H1 (cell line): ENCODE data around the gene XPNPEP1. TPM values are rescaled to one million over a fixed set of nuclear protein-coding genes. Genes with fewer than 3 reads are reported as not detected.

Experiments used
- GTF2F1 ChIP-seq: IDR thresholded peaks from 2 replicates; pipeline ENCODE4 v1.6.1; 2012; ENCODE audit warnings: low read depth, low read length, improper control_type of control experiment, borderline replicate concordance
- POLR2AphosphoS5 ChIP-seq: IDR thresholded peaks from 2 replicates; pipeline ENCODE4 v1.6.1; 2011; ENCODE audit warnings: low read depth, low read length
- RBBP5 ChIP-seq: IDR thresholded peaks from 2 replicates; pipeline ENCODE4 v1.7.1; 2012; ENCODE audit warnings: low read depth, mild to moderate bottlenecking, inconsistent platforms, low read length, moderate library complexity, borderline replicate concordance
- SRF ChIP-seq: IDR thresholded peaks from 2 replicates; pipeline ENCODE4 v1.6.1; 2011; ENCODE audit warnings: mild to moderate bottlenecking, low read depth, low read length, moderate library complexity
- polyA plus RNA-seq, 7 experiments: library from polyadenylated mRNA; depleted of rRNA in 3 of 7; stranded (reverse) in 5 of 7; unstranded in 2 of 7; fragments of >200 nt in 5 of 7; fragments of 200-250 nt in 2 of 7; gene quantifications; 1 replicate in 5 of 7; 2 replicates in 1 of 7; 4 replicates in 1 of 7; pipeline versions ENCODE4 v1.2.1 to v1.2.3, GENCODE V29; 2011 to 2013; ENCODE audit warnings: missing spikeins in 2 of 7, mixed read lengths in 2 of 7
- total RNA-seq: library from RNA; stranded (reverse); fragmentation: NEBNext Ultra II Directional; extraction: Animal tissue kit (Norgen Biotek cat#: 25700); gene quantifications from 2 replicates; pipeline ENCODE4 v1.2.1, GENCODE V29; 2021
- TF ChIP-seq, protein P1 (sequence below): IDR thresholded peaks from 2 replicates; pipeline ENCODE4 v1.6.1; 2012; ENCODE audit warnings: low read length, inconsistent platforms

The XPNPEP1 gene
- total and polyA plus RNA-seq, 2 of the 8 experiments (the other 6 are each of a cell fraction or from before 2014, with no cell fraction given), result 61.1 to 201 TPM

DNA sequence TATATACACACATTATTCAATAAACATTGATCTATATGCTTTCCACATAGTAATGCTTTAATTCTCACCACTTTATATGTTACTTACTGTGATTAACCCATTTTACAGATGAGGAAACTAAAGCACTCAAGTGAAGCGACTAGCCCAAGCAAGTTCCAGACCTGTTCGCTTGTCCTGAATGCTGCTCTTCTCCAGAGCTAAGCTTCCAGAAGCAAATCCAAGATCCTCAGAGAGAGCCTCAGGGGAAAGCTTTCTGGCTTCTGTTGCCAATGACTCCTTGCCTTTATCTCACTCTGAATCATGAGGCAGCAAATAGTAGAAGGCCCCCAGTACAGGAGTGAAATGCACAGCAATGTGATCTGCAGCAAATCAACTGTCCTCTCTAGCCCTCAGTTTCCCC lies 32.2 kb downstream of the XPNPEP1 start (continued):
- TF ChIP-seq SRF (no peak), POLR2AphosphoS5 (no peak), RBBP5 (no peak), GTF2F1 (no peak)
- TF ChIP-seq, protein P1, sequence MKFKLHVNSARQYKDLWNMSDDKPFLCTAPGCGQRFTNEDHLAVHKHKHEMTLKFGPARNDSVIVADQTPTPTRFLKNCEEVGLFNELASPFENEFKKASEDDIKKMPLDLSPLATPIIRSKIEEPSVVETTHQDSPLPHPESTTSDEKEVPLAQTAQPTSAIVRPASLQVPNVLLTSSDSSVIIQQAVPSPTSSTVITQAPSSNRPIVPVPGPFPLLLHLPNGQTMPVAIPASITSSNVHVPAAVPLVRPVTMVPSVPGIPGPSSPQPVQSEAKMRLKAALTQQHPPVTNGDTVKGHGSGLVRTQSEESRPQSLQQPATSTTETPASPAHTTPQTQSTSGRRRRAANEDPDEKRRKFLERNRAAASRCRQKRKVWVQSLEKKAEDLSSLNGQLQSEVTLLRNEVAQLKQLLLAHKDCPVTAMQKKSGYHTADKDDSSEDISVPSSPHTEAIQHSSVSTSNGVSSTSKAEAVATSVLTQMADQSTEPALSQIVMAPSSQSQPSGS, result no peak
